Brain microvascular endothelial cell (primary cell): ENCODE data around the gene DISC1.
"Not testable (repeated sequence)": the region's sequence is repeated elsewhere in the genome, so short reads cannot be mapped to it uniquely, and the experiment has no call there.

Experiments
- DNase-seq: peaks from one replicate; pipeline ENCODE4 v3.0.0-alpha.2; 2020
- H3K27ac ChIP-seq: fragments of 250-450 bp; sonication (Bioruptor Pico); 2 replicates; pipeline ENCODE4 v1.5.1; 2020; ENCODE audit warnings: mild to moderate bottlenecking, moderate library complexity
- H3K27me3 ChIP-seq: fragments of 250-450 bp; sonication (Bioruptor Pico); replicated peaks from 2 replicates; pipeline ENCODE4 v1.5.1; 2020; ENCODE audit warnings: mild to moderate bottlenecking
- H3K36me3 ChIP-seq: fragments of 250-450 bp; sonication (Bioruptor Pico); replicated peaks from 2 replicates; pipeline ENCODE4 v1.5.1; 2020; ENCODE audit warnings: mild to moderate bottlenecking
- H3K4me3 ChIP-seq: 2 replicates; pipeline ENCODE4 v1.5.1; 2011; ENCODE audit warnings: low read depth, mild to moderate bottlenecking, control low read depth, low read length, moderate library complexity
- in situ Hi-C: cut with HindIII; loops from 2 replicates; pipeline ENCODE4 v1.10.0; 2017; ENCODE audit warnings: low sequenced_read_pairs, low pct_ligation_motif_present
- TF ChIP-seq, protein P1 (sequence below): IDR thresholded peaks from 2 replicates; pipeline ENCODE4 v1.5.1; 2011; ENCODE audit warnings: low read depth, mild to moderate bottlenecking, moderate library complexity, low read length, control low read depth, inconsistent platforms; ENCODE audit errors: missing control alignments

The DISC1 gene

DNA sequence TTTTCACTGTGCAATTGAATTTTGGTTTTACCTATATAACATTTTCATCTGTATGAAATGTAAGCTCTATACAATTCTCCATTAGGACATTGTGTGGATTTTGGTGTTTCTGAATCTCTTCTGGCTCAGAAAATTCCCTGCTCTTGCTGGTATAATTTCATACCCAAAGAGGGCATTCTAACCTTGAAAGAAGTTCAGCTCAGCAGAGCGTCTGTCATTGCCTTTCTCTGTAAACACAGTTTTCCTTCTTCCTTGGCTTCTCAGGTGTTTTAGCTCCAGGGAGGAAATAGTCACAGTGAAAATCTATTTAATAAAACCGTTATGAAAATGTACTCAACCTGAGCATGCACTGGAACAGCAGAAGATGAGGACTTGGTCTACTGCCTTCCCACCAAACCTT, 16.0 kb downstream of the DISC1 start:
- TF ChIP-seq, protein P1, sequence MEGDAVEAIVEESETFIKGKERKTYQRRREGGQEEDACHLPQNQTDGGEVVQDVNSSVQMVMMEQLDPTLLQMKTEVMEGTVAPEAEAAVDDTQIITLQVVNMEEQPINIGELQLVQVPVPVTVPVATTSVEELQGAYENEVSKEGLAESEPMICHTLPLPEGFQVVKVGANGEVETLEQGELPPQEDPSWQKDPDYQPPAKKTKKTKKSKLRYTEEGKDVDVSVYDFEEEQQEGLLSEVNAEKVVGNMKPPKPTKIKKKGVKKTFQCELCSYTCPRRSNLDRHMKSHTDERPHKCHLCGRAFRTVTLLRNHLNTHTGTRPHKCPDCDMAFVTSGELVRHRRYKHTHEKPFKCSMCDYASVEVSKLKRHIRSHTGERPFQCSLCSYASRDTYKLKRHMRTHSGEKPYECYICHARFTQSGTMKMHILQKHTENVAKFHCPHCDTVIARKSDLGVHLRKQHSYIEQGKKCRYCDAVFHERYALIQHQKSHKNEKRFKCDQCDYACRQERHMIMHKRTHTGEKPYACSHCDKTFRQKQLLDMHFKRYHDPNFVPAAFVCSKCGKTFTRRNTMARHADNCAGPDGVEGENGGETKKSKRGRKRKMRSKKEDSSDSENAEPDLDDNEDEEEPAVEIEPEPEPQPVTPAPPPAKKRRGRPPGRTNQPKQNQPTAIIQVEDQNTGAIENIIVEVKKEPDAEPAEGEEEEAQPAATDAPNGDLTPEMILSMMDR = no peak
- no peak overlapping the region for H3K4me3 ChIP-seq
- H3K27ac ChIP-seq = no peak overlapping the region
- no peaks in the 10 kb centered on the region for H3K36me3 ChIP-seq
- no peaks in the 10 kb centered on the region for H3K27me3 ChIP-seq
- no peak for DNase-seq
- in situ Hi-C loops = no loop called here

DNA sequence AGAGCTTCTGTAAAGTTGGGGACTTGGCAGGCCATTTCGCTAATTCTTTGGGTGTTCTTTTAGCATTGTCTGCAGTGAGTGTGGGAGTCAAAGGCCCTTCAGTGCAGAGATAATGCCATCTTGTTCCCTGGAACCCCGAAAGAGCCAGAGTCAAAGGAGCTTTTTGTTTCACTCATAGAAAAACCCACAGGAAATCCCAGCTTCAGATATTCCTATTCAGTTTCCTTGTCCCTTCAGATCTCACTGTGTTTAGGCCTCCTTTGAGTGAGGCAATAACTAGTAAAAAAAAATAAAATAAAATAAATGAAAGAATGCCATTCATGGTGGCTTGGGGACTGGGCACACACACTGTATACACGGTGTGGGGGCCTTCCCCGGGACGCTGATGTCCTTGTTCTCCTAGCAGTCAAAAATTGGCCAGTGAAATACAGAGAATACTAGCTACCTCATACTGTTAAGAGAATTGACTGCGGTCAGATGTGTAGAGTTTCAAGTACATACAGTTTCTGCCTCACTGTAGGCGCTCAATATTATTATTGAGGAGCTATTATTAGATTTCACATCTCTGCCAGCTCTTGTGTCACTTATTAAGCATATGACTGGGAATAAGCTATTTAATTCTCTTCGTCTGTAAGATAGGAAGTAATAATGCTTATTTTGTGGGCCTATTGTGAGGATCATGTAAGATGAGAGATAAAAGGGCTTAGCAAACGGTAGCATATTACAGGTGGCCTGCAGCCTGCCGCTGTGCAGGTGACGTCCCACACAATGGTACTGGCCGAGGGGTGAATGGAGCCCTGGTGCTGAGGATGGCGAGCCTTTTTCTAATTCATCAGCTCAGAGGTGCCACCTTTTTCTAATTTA, 16.7 kb downstream of the DISC1 start:
- in situ Hi-C loops = no loop called here

DNA sequence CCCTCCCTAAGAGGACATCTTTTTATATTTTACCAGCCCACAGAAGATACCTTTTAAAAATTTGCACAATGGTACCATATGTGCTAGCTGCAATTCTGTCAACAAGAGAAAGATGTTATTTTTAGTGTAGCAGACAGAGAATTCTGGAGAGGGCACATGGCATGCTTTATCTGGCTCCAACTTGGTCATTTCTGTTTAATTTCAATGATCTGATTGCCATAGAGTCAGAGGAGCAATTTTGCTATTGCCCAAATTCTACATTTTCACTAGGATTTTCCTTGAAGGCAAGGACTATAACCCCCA, 17.3 kb downstream of the DISC1 start:
- in situ Hi-C loops = no loop called here
- Histone ChIP-seq H3K36me3 (no peaks in the 10 kb centered on the region), H3K4me3 (no peak overlapping the region), H3K27me3 (no peaks in the 10 kb centered on the region), H3K27ac (no peak overlapping the region)
- TF ChIP-seq, protein P1 = no peak
- no peak for DNase-seq

More for the DNA sequence above, 16.7 kb downstream of the DISC1 start:
- Histone ChIP-seq H3K27me3 (no peaks in the 10 kb centered on the region), H3K27ac (no peak overlapping the region), H3K4me3 (no peak overlapping the region), H3K36me3 (no peaks in the 10 kb centered on the region)
- no peak for DNase-seq
- TF ChIP-seq, protein P1 = no peak

DNA sequence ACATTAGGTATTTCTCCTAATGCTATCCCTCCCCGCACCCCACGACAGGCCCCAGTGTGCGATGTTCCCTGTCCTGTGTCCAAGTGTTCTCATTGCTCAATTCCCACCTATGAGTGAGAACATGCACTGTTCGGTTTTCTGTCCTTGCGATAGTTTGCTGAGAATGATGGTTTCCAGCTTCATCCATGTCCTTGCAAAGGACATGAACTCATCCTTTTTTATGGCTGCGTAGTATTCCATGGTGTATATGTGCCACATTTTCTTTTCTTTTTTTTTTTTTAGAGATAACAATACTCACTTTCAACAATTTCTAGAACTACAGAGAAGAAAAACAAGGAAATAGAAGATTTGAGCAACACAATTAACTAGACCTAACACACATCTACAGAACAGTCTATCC, 19.0 kb downstream of the DISC1 start:
- in situ Hi-C loops, DNase-seq, H3K4me3 ChIP-seq, H3K27ac ChIP-seq, H3K36me3 ChIP-seq, H3K27me3 ChIP-seq: not testable (repeated sequence)

DNA sequence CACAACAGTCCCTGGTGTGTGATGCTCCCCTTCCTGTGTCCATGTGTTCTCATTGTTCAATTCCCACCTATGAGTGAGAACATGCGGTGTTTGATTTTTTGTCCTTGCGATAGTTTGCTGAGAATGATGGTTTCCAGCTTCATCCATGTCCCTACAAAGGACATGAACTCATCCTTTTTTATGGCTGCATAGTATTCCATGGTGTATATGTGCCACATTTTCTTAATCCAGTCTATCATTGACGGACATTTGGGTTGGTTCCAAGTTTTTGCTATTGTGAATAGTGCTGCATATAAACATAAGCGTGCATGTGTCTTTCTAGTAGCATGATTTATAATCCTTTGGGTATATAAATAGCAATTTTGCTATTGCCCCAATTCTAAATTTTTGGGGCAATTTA, 19.6 kb downstream of the DISC1 start:
- H3K36me3 ChIP-seq, H3K27ac ChIP-seq, DNase-seq, H3K4me3 ChIP-seq, H3K27me3 ChIP-seq, in situ Hi-C loops: not testable (repeated sequence)

DNA sequence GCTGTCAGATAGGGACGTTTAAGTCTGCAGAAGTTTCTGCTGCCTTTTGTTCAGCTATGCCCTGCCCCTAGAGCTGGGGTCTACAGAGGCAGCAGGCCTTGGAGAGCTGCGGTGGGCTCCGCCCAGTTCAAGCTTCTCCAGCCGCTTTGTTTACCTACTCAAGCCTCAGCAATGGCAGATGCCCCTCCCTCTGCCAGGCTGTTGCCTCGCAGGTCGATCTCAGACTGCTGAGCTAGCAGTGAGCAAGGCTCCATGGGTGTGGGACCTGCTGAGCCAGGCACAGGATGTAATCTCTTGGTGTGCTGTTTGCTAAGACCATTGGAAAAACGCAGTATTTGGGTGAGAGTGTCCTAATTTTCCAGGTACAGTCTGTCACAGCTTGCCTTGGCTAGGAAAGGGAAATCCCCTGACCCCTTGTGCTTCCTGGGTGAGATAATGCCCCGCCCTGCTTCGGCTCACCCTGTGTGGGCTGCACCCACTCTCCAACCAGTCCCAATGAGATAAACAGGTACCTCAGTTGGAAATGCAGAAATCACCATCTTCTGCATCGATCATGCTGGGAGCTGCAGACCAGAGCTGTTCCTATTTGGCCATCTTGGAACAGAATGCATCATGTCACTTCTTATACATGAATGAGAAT, 25.2 kb downstream of the DISC1 start:
- DNase-seq, in situ Hi-C loops, H3K27me3 ChIP-seq, H3K27ac ChIP-seq, H3K36me3 ChIP-seq, H3K4me3 ChIP-seq: not testable (repeated sequence)

DNA sequence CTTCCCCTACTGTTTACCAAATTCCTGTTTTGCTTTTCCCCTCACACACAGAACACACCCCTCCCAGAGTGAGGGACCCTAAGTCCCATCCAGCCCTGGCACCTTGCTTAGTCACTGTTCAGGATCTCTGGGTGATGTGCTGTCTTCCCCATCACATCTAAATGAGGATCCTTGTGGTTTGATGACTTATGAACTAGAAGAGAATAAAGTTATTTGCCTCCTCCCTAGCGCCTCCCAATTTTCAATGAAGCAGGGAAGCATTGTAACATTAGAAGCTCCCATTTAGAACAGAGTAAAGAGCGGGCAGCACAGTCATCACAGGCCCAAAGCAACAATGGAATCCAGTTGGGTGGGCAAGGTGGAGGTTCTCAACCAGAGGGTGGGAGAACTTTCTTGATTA, 27.0 kb downstream of the DISC1 start:
- DNase-seq = no peak
- H3K27ac ChIP-seq = no peak overlapping the region
- TF ChIP-seq, protein P1 = no peak

More for the DNA sequence above, 27.0 kb downstream of the DISC1 start:
- no peaks in the 10 kb centered on the region for H3K27me3 ChIP-seq
- H3K36me3 ChIP-seq = no peaks in the 10 kb centered on the region
- in situ Hi-C loops = no loop called here
- no peak overlapping the region for H3K4me3 ChIP-seq
